Upper lobe of right lung (tissue), 1 donor: ENCODE measurements around the gene WIZ. TPM values are rescaled to one million over a fixed set of nuclear protein-coding genes. Genes with fewer than 3 reads are reported as not detected.

Experiments used
- ATAC-seq: fragments of 200-7000 bp; cut with Tn5 transposase; one replicate; pipeline ENCODE4 v1.9.1; 2020; ENCODE audit warnings: mild to moderate bottlenecking, moderate library complexity
- DNase-seq: peaks from one replicate; pipeline ENCODE4 v3.0.0-alpha.2; 2020
- H3K27ac ChIP-seq: fragments of 200-600 bp; one replicate; pipeline ENCODE4 v1.8.0; 2022
- H3K27me3 ChIP-seq: fragments of 200-600 bp; one replicate; pipeline ENCODE4 v1.8.0; 2022; ENCODE audit warnings: mild to moderate bottlenecking
- H3K36me3 ChIP-seq: fragments of 200-600 bp; one replicate; pipeline ENCODE4 v1.8.0; 2022
- H3K4me1 ChIP-seq: fragments of 200-600 bp; one replicate; pipeline ENCODE4 v1.8.0; 2022
- H3K4me3 ChIP-seq: fragments of 200-600 bp; one replicate; pipeline ENCODE4 v1.8.0; 2022; ENCODE audit warnings: mild to moderate bottlenecking
- H3K9me3 ChIP-seq: fragments of 200-600 bp; one replicate; pipeline ENCODE4 v1.8.0; 2022
- intact Hi-C: fragments of 100-400 bp; cut with DNase I; formaldehyde crosslinking; loops from one replicate; pipeline ENCODE4 v1.11.0; 2022
- microRNA-seq: library from miRNA; unstranded; fragments of <30 nt; microRNA quantifications from one replicate; pipeline ENCODE4 v1.2.0, GENCODE V29; 2020; ENCODE audit warnings: borderline microRNAs expressed
- total RNA-seq: library from RNA; stranded (reverse); fragmentation: NEBNext Ultra II Directional; extraction: Animal tissue kit (Norgen Biotek cat#: 25700); gene quantifications from one replicate; pipeline ENCODE4 v1.2.1, GENCODE V29; 2021
- TF ChIP-seq, protein P1 (sequence below): fragments of 200-600 bp; IDR thresholded peaks from one replicate; pipeline ENCODE4 v1.8.0; 2022; ENCODE audit warnings: antibody characterized with exemption
- donor health status: DM: no; HTN: yes; CAD: no; lungs with severe emphysema.

Gene WIZ
- total RNA-seq, 1 donor from 2014 or later = 30.9 TPM

DNA sequence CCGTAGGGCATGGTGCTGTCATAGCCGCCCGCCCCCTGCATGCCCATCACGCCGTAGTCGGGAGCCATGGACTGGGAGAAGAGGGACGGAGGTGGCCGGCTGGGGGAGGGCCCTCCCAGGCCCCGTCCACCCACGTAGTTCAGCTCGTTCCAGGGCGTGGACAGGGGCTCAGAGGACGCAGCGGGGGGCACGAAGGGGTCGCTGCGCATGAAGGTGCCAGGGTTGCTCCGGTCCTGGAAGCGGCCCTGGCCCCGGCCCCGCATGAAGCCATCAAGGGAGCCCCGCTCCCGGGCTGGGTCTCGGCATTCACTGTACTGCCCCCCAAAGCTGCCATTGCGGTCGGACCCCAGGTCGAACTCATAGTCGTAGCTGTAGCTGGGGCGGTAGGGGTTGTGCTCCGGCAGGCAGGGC is 76.9 kb downstream of the WIZ start:
- H3K27ac ChIP-seq = no peak overlapping the region
- TF ChIP-seq, protein P1, sequence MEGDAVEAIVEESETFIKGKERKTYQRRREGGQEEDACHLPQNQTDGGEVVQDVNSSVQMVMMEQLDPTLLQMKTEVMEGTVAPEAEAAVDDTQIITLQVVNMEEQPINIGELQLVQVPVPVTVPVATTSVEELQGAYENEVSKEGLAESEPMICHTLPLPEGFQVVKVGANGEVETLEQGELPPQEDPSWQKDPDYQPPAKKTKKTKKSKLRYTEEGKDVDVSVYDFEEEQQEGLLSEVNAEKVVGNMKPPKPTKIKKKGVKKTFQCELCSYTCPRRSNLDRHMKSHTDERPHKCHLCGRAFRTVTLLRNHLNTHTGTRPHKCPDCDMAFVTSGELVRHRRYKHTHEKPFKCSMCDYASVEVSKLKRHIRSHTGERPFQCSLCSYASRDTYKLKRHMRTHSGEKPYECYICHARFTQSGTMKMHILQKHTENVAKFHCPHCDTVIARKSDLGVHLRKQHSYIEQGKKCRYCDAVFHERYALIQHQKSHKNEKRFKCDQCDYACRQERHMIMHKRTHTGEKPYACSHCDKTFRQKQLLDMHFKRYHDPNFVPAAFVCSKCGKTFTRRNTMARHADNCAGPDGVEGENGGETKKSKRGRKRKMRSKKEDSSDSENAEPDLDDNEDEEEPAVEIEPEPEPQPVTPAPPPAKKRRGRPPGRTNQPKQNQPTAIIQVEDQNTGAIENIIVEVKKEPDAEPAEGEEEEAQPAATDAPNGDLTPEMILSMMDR = no peak
- no peak overlapping the region for H3K4me3 ChIP-seq
- H3K4me1 ChIP-seq = peaks cover 37% of the 10 kb centered on the region
- ATAC-seq (no peak), DNase-seq (no peak)
- H3K36me3 ChIP-seq = peaks cover 64% of the 10 kb centered on the region
- H3K9me3 ChIP-seq = no peaks in the 10 kb centered on the region
- intact Hi-C loops = no loop called here
- no peaks in the 10 kb centered on the region for H3K27me3 ChIP-seq

DNA sequence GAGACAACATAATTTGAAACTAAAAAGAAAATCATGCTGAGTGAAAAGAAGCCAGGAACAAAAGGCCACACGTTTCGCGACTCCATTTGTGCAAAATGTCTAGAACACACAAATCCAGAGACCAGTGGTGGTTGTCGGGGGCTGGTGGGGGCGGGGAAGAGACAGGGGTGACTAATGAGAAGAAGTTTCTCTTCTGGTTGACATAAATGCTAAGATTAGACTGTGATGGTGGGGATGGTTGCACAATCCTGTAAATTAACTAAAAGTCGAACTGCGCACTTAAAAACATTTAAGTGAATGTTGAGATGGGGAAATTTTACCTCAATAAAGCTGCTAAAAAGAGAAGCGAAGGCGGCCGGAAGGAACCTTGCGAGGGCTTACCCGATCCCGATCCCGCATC is 77.3 kb downstream of the WIZ start:
- H3K27ac ChIP-seq = no peak overlapping the region
- ATAC-seq = no peak
- peaks cover 69% of the 10 kb centered on the region for H3K36me3 ChIP-seq
- H3K9me3 ChIP-seq = no peaks in the 10 kb centered on the region
- H3K27me3 ChIP-seq = no peaks in the 10 kb centered on the region
- DNase-seq = no peak
- TF ChIP-seq, protein P1 = no peak
- no peak overlapping the region for H3K4me3 ChIP-seq
- H3K4me1 ChIP-seq = peaks cover 32% of the 10 kb centered on the region
- intact Hi-C loops = no loop called here

DNA sequence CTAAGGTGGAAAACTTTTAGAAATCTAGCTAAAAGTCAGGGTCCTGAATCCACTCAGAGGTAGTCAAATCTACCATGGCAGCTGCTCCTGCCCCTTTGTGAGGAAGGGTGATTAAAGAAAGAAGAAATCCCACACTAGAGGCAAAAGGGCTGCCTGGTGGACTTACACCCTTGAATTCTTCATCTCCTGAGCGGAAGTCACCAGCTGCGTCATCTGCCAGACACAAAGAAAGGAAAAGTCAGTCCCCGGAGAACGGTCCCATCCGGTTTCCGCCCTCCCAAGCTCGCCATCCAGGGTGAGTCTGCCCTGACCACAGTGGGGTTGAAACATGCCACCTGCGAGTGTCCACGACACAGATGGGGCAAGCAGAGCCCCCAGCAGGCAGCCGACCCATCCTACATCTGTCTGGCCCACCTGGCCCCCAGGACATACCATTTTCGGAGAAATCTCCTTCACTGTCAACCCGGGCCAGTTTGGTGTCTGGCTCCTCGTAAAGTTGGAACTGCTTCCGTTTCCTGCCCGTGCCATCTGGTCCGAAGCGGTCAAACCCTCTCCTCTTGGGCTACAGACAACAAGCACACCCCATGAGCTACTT is 77.9 kb downstream of the WIZ start:
- no peak overlapping the region for H3K4me3 ChIP-seq
- no peaks in the 10 kb centered on the region for H3K27me3 ChIP-seq
- ATAC-seq = no peak
- H3K4me1 ChIP-seq = peaks cover 26% of the 10 kb centered on the region
- H3K36me3 ChIP-seq = peaks cover 75% of the 10 kb centered on the region
- DNase-seq = no peak
- TF ChIP-seq, protein P1 = no peak
- intact Hi-C loops = no loop called here
- no peaks in the 10 kb centered on the region for H3K9me3 ChIP-seq
- no peak overlapping the region for H3K27ac ChIP-seq

DNA sequence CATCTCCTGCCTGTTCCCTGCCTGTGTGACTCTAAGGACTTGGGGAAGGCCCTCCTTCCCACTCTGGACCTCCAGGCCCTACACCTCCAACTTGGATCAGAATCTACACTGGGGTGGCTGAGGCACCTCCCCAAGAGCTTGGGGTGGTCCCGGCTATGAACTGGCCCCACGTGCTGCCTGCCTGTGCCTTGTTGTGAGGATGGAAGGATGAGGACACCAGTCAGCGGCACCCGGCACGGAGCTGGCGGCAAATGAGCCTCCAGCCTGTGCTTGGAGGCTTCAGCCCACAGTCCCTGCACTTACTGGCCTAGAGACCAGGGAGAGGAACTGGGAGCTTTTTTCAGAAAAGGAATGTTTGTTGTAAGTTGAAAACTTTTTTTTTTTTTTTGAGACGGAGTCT is 78.6 kb downstream of the WIZ start:
- DNase-seq = no peak
- TF ChIP-seq, protein P1 = no peak
- no peaks in the 10 kb centered on the region for H3K27me3 ChIP-seq
- peaks cover 19% of the 10 kb centered on the region for H3K4me1 ChIP-seq
- ATAC-seq = no peak
- H3K4me3 ChIP-seq = no peak overlapping the region
- H3K36me3 ChIP-seq = peaks cover 82% of the 10 kb centered on the region
- intact Hi-C loops = no loop called here
- H3K9me3 ChIP-seq = no peaks in the 10 kb centered on the region
- H3K27ac ChIP-seq = no peak overlapping the region

Small RNAs within 50 kb of the gene (microRNA-seq; reads per million reads assigned to microRNA genes)
- gene MIR1470 = not detected

Other genes starting within 250 kb of the WIZ start
- 67.9 TPM for gene NOTCH3, start 249.0 kb downstream of the WIZ start, total RNA-seq
- 2.5 TPM for gene EPHX3, start 217.5 kb downstream of the WIZ start, total RNA-seq
- gene BRD4, start 117.4 kb downstream of the WIZ start, total RNA-seq = 101 TPM
- gene AKAP8, start 70.2 kb downstream of the WIZ start, total RNA-seq = 31.0 TPM
- gene AKAP8L, start 31.0 kb downstream of the WIZ start, total RNA-seq = 95.5 TPM
- 19.1 TPM for gene RASAL3, start 14.6 kb upstream of the WIZ start, total RNA-seq
- gene PGLYRP2, start 29.5 kb upstream of the WIZ start, total RNA-seq = not detected
- gene CYP4F22, start 58.6 kb upstream of the WIZ start, total RNA-seq = not detected
- gene CYP4F8, start 165.3 kb upstream of the WIZ start, total RNA-seq = 2.1 TPM
- gene CYP4F3, start 190.9 kb upstream of the WIZ start, total RNA-seq = 0.41 TPM
- 3.7 TPM for gene CYP4F12, start 223.1 kb upstream of the WIZ start, total RNA-seq